ENCODE measurements around the gene TPH1. TPM values are rescaled to one million over a fixed set of nuclear protein-coding genes. Genes with fewer than 3 reads are reported as not detected.

Gene TPH1
- total and polyA plus RNA-seq, 2 experiments from 2014 or later: 0.03 to 0.12 TPM

DNA sequence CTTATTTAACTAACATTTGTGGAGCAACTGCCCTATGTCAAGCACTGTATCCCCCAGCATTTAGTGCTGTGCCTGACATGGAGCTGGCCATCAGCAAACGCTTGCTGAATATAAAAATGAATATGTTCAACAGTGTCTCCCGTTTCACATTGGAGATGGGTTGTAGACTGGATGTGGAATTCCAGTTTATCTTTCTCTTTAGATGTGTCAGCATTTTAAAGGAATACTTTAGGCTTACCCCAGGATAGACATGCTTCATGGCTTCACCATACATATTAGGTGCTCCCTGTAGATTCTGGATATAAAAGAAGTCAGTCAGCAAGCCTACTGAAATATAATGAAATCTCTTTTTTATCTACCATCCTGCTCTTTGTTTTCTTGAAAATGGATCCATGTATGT is 21.3 kb upstream of the TPH1 start:
- TF ChIP-seq, protein P1, sequence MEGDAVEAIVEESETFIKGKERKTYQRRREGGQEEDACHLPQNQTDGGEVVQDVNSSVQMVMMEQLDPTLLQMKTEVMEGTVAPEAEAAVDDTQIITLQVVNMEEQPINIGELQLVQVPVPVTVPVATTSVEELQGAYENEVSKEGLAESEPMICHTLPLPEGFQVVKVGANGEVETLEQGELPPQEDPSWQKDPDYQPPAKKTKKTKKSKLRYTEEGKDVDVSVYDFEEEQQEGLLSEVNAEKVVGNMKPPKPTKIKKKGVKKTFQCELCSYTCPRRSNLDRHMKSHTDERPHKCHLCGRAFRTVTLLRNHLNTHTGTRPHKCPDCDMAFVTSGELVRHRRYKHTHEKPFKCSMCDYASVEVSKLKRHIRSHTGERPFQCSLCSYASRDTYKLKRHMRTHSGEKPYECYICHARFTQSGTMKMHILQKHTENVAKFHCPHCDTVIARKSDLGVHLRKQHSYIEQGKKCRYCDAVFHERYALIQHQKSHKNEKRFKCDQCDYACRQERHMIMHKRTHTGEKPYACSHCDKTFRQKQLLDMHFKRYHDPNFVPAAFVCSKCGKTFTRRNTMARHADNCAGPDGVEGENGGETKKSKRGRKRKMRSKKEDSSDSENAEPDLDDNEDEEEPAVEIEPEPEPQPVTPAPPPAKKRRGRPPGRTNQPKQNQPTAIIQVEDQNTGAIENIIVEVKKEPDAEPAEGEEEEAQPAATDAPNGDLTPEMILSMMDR (IDR thresholded peaks at IDR 0.05; ENCODE audit: low read depth, low read length): no peak
- no peaks in the 10 kb centered on the region for H3K27me3 ChIP-seq
- DNase-seq (ENCODE audit: low read depth in 1 of 2, low spot score in 1 of 2): no peak
- H3K4me3 ChIP-seq: no peak overlapping the region
- no peaks in the 10 kb centered on the region for H3K4me1 ChIP-seq (ENCODE audit: low read depth)
- no peak overlapping the region for H3K27ac ChIP-seq
- H3K9me3 ChIP-seq (ENCODE audit: low read depth): no peaks in the 10 kb centered on the region
- H3K36me3 ChIP-seq: no peaks in the 10 kb centered on the region

DNA sequence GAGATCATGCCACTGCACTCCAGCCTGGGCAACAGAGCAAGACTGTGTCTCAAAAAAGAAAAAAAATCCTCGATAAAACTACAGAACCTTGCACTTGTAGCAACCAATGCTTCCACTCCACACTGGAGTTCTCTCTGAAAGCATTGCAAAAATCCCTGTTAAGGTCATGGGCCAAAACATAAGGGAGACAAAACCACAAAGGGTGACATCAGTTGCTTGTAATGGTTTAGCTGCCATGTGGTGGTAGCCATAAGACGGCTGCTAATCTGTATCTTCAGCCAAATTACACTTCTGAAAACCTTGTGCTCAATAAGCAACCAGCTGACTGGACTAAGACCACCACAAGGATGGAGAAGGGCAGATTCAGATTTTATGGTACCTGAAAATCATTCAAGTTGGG is 20.6 kb upstream of the TPH1 start:
- no peak overlapping the region for H3K4me3 ChIP-seq
- TF ChIP-seq, protein P1 (IDR thresholded peaks at IDR 0.05; ENCODE audit: low read depth, low read length): no peak
- no peak for DNase-seq (ENCODE audit: low read depth in 1 of 2, low spot score in 1 of 2)

DNA sequence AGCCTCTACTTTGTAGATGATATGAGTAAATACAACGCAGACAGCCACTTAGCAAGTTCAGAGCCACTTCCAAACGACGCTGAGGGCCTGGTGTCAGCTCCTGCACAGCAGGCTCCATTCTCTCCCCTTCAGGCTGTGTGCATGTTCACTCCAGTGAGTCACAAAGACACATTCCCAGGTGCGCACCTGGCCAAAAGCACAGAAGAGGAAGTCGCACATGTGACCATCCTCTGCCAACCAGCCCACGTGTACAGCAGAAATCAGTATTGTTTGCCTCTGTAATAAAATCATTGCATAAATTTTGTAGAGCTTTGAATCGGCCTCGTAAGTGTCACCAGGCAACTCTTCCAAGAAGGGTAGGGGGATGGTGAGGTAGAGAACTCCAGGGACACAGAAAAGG is 19.5 kb upstream of the TPH1 start:
- Histone ChIP-seq H3K4me1 (ENCODE audit: low read depth) (no peaks in the 10 kb centered on the region), H3K27ac (no peak overlapping the region), H3K4me3 (no peak overlapping the region), H3K9me3 (ENCODE audit: low read depth) (no peaks in the 10 kb centered on the region), H3K36me3 (no peaks in the 10 kb centered on the region), H3K27me3 (no peaks in the 10 kb centered on the region)
- DNase-seq (ENCODE audit: low read depth in 1 of 2, low spot score in 1 of 2): peak in 1 of 2 donors; percentile 26
- TF ChIP-seq, protein P1 (IDR thresholded peaks at IDR 0.05; ENCODE audit: low read depth, low read length): no peak

More for the DNA sequence above, 20.6 kb upstream of the TPH1 start:
- Histone ChIP-seq H3K4me1 (ENCODE audit: low read depth) (no peaks in the 10 kb centered on the region), H3K9me3 (ENCODE audit: low read depth) (no peaks in the 10 kb centered on the region), H3K27me3 (no peaks in the 10 kb centered on the region), H3K36me3 (no peaks in the 10 kb centered on the region), H3K27ac (no peak overlapping the region)

DNA sequence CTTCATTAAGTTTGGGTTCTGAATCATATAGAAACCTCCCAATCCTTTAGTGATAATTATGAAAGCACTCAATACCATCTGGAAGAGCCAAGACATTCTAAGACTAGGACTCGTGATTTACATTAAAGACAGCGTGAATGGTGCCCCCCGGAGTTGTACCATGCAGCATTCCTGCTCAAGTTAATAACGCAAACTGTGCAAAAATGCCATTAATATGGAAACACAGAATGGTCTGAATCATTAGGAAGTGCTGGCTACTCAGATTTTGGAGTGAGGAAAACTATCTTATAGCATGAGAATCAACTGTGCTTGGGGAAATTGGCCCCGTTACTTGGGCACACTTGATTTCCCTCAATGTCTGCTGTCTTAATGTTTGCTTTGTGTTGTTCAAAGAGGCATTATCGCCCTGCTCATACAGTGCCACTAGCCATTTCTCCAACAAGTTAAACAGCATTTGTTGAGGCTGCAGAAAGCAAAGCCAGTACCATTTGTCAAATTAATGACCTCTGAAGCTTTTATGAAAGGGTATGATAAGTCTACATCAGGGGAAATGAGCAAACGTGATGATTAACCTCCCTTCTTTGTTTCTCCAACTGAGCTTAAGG is 18.5 kb upstream of the TPH1 start:
- Histone ChIP-seq H3K4me1 (ENCODE audit: low read depth) (no peaks in the 10 kb centered on the region), H3K27ac (no peak overlapping the region), H3K36me3 (no peaks in the 10 kb centered on the region), H3K4me3 (no peak overlapping the region), H3K27me3 (no peaks in the 10 kb centered on the region), H3K9me3 (ENCODE audit: low read depth) (no peaks in the 10 kb centered on the region)
- DNase-seq (ENCODE audit: low read depth in 1 of 2, low spot score in 1 of 2): no peak
- TF ChIP-seq, protein P1 (IDR thresholded peaks at IDR 0.05; ENCODE audit: low read depth, low read length): no peak

DNA sequence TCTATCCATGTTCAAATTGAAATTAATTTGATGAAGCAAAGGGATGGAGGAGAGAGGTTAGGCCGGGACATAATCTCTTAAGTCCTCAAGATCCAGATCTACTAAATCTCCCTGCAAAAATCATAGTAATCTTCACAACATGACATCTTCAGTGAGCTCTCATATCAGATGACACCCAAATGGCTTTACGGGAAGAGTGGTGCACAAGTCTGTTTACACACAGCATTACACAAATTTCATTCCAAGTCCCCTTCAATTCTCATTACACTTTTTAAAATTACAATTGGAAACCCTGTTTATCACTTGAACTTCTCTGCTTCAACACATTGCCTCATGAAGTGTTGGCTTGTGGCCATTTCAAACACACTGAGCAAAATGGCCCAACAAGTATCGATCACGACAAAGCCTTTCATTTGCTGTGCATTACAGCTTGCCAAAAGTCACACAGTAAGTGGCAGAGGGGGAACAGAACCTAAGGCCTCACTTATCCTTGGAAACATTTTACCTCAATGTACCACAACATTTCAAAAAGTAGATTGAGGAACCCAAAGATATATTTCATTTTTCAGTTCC is 17.9 kb upstream of the TPH1 start:
- Histone ChIP-seq H3K4me1 (ENCODE audit: low read depth) (no peaks in the 10 kb centered on the region), H3K9me3 (ENCODE audit: low read depth) (no peaks in the 10 kb centered on the region), H3K4me3 (no peak overlapping the region), H3K27ac (no peak overlapping the region), H3K36me3 (no peaks in the 10 kb centered on the region), H3K27me3 (no peaks in the 10 kb centered on the region)
- DNase-seq (ENCODE audit: low read depth in 1 of 2, low spot score in 1 of 2): no peak
- TF ChIP-seq, protein P1 (IDR thresholded peaks at IDR 0.05; ENCODE audit: low read depth, low read length): no peak
